ENCODE data around the gene ANKRD34A. TPM values are rescaled to one million over a fixed set of nuclear protein-coding genes. Genes with fewer than 3 reads are reported as not detected.

Gene ANKRD34A
- total RNA-seq, 1 experiment from 2014 or later: 0.19 TPM

DNA sequence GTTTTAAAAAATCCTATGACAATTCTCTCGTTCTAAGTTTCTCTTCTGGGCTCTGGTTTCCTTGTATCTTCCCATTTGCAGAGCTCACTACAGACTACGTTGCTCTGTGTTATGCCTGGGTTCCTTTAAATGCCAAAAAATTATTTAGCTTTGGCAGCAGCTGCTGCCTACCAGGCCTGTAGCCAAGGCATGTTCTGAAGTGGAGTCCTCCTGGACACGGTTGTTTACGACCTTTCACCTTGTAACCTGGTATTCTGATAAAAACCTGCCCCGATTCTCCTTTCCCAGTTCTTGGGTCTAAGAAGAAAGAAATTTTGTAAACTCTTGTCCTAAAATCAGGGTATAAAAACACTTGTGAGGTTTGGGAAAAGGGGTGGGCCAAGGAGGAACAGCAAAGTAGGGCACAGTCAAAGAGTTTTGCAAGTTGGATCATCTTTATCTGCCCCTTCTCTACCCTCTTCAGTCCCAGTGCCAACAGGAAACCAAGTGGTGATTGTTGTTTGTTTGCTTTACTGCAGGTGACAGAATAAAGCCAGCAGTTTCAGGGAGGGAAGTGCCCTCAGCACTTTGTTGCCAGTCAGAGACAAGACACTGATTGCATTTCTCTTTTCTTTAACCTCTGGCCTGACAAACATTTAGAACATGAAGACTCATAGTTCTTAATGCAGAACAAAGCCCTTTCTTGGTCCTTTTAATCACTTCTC is 35.1 kb upstream of the ANKRD34A start:
- Mint-ChIP-seq H3K4me3 (ENCODE audit: low read depth, unreplicated experiment) (no peak overlapping the region), H3K9me3 (ENCODE audit: low read depth, unreplicated experiment) (no peaks in the 10 kb centered on the region), H3K27me3 (ENCODE audit: unreplicated experiment) (no peaks in the 10 kb centered on the region), H3K27ac (ENCODE audit: unreplicated experiment) (no peak overlapping the region), H3K4me1 (ENCODE audit: low read depth, unreplicated experiment) (peaks cover 47% of the 10 kb centered on the region), H3K36me3 (ENCODE audit: insufficient read depth, unreplicated experiment) (peaks cover 12% of the 10 kb centered on the region)
- no TSS peak for BruUV-seq (replicated peaks)
- intact Hi-C loops (cut with micrococcal nuclease; ENCODE audit: unreplicated experiment): no loop called here
- TF ChIP-seq, protein P1, sequence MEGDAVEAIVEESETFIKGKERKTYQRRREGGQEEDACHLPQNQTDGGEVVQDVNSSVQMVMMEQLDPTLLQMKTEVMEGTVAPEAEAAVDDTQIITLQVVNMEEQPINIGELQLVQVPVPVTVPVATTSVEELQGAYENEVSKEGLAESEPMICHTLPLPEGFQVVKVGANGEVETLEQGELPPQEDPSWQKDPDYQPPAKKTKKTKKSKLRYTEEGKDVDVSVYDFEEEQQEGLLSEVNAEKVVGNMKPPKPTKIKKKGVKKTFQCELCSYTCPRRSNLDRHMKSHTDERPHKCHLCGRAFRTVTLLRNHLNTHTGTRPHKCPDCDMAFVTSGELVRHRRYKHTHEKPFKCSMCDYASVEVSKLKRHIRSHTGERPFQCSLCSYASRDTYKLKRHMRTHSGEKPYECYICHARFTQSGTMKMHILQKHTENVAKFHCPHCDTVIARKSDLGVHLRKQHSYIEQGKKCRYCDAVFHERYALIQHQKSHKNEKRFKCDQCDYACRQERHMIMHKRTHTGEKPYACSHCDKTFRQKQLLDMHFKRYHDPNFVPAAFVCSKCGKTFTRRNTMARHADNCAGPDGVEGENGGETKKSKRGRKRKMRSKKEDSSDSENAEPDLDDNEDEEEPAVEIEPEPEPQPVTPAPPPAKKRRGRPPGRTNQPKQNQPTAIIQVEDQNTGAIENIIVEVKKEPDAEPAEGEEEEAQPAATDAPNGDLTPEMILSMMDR (IDR thresholded peaks at IDR 0.05; ENCODE audit: unreplicated experiment): no peak
- CTCF ChIA-PET: no interaction called here
- DNase-seq: no peak

DNA sequence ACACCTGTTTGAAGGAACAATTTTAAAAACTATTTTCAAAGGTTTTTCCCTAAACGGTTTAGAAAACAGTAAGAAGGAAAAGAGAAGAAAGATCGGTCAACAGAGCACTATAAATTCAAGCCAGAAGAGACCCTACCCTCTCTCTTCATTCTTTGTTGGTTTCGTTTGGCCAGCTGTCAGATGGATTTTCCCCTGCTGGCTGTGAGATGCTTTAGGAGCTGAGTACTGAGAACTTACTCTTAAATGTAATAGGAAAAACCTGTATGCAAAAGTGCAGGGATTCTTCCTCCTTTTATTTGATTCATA is 33.3 kb upstream of the ANKRD34A start:
- no peaks in the 10 kb centered on the region for H3K9me3 Mint-ChIP-seq (ENCODE audit: low read depth, unreplicated experiment)
- no peaks in the 10 kb centered on the region for H3K27me3 Mint-ChIP-seq (ENCODE audit: unreplicated experiment)
- CTCF ChIA-PET: interaction anchor here (1.1 kb wide), 1 partner anchor 19 kb away, joined by 5 read pairs; no protein-coding TSS in a partner anchor
- intact Hi-C loops (cut with micrococcal nuclease; ENCODE audit: unreplicated experiment): no loop called here
- no TSS peak for BruUV-seq (replicated peaks)
- peaks cover 12% of the 10 kb centered on the region for H3K36me3 Mint-ChIP-seq (ENCODE audit: insufficient read depth, unreplicated experiment)
- TF ChIP-seq, protein P1 (IDR thresholded peaks at IDR 0.05; ENCODE audit: unreplicated experiment): no peak
- no peak for DNase-seq
- H3K27ac Mint-ChIP-seq (ENCODE audit: unreplicated experiment): no peak overlapping the region
- peaks cover 47% of the 10 kb centered on the region for H3K4me1 Mint-ChIP-seq (ENCODE audit: low read depth, unreplicated experiment)
- peak overlapping the region; percentile 78 for H3K4me3 Mint-ChIP-seq (ENCODE audit: low read depth, unreplicated experiment)

DNA sequence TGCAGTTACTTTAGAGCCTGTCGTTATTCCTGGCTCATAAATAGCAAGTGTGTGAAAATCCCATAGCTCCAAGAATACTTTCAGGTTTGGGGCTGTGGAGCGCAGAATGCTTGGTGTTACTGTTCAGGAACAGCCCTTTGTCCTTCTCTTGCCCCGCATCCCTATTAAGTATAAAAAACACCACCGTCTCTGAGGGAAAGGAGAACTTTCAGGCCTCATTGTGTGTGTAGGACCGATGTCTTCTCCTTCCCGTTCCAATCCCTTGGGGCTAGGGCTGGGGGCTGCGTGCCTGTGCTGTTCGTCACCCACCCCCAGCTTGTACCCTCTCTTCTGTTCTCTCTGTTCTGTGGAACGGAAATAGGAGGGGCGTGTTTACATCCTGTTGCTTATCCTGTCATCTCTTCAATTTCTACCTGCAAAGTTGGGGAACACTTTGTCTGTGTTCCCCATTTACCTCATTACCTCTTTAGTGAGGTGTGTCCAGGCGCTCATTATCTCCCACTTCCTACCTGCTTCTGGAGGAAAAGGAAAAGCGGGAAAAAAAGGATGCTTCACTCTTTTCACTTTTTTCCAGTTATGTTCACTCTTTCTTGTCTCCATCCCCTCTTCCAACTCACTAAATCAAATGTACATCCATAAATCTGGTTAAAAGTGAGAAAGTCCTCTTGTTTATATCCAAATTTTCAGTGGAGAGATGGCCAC is 32.8 kb upstream of the ANKRD34A start:
- H3K4me3 Mint-ChIP-seq (ENCODE audit: low read depth, unreplicated experiment): peak overlapping the region; percentile 78
- no peaks in the 10 kb centered on the region for H3K27me3 Mint-ChIP-seq (ENCODE audit: unreplicated experiment)
- peaks cover 47% of the 10 kb centered on the region for H3K4me1 Mint-ChIP-seq (ENCODE audit: low read depth, unreplicated experiment)
- no TSS peak for BruUV-seq (replicated peaks)
- peaks cover 12% of the 10 kb centered on the region for H3K36me3 Mint-ChIP-seq (ENCODE audit: insufficient read depth, unreplicated experiment)
- no peak for DNase-seq
- no peaks in the 10 kb centered on the region for H3K9me3 Mint-ChIP-seq (ENCODE audit: low read depth, unreplicated experiment)
- intact Hi-C loops (cut with micrococcal nuclease; ENCODE audit: unreplicated experiment): no loop called here
- CTCF ChIA-PET: interaction anchor here (1.4 to 1.5 kb wide), 2 partner anchors 18 to 105 kb away, joined by 3 to 4 read pairs; no protein-coding TSS in a partner anchor
- TF ChIP-seq, protein P1 (IDR thresholded peaks at IDR 0.05; ENCODE audit: unreplicated experiment): no peak
- peak overlapping the region; percentile 83 for H3K27ac Mint-ChIP-seq (ENCODE audit: unreplicated experiment)

DNA sequence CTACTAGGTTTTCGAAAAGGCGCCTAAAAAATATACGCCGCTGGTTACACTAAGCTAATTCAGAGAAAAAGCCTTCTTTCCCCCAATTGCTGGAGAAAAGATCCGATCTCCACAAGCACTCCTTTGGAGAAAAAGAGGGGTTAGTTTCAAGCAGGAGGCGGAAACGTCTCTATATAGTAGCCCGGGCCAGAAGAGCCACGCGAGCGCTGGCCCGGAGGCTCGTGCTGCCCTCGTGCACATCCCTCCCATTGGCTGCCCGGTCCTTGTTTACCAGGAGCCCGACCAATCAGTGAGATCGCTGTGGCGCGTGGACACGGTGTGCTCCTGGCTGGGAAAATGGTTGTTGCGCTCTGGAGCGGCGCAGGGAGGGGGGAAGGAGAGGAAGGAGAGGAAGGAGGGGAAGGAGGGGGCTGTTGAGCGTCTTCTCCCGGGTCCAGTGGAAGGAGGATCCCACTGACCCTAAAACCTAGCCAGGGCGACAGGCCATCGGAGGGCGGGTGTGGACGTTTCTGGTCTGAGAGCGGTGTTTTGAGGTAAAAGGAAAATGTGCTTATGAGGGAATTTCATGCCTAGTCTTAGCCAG is 32.1 kb upstream of the ANKRD34A start, which contains the start of gene TXNIP:
Gene TXNIP, minus strand, starts transcription at position 147 of the 583 bp plus-strand sequence. CDS start 313 bp downstream, outside the sequence.
- Mint-ChIP-seq H3K4me3 (ENCODE audit: low read depth, unreplicated experiment) (peak within 1 kb of the TSS; percentile 78), H3K36me3 (ENCODE audit: insufficient read depth, unreplicated experiment) (peaks cover 12% of the 10 kb centered on the region), H3K4me1 (ENCODE audit: low read depth, unreplicated experiment) (peaks cover 47% of the 10 kb centered on the region), H3K9me3 (ENCODE audit: low read depth, unreplicated experiment) (no peaks in the 10 kb centered on the region), H3K27ac (ENCODE audit: unreplicated experiment) (peak within 1 kb of the TSS; percentile 83), H3K27me3 (ENCODE audit: unreplicated experiment) (no peaks in the 10 kb centered on the region)
- CTCF ChIA-PET: interaction anchor here (1.4 to 1.5 kb wide), 2 partner anchors 17 to 105 kb away, joined by 3 to 4 read pairs; no protein-coding TSS in a partner anchor
- intact Hi-C loops (cut with micrococcal nuclease; ENCODE audit: unreplicated experiment): no loop called here
- DNase-seq: peak; percentile 94
- no TSS peak for BruUV-seq (replicated peaks)
- TF ChIP-seq, protein P1 (IDR thresholded peaks at IDR 0.05; ENCODE audit: unreplicated experiment): no peak

All from Calu3 (cell line).